ENCODE data around the gene C8B. TPM values are rescaled to one million over a fixed set of nuclear protein-coding genes. Genes with fewer than 3 reads are reported as not detected.

The C8B gene
- polyA plus RNA-seq, 1 donor from 2014 or later: not detected

GRCh38 chr1:56938646-56939045 lies 27.2 kb downstream of the C8B start:
- no peak for TF ChIP-seq POLR2AphosphoS5 (IDR thresholded peaks at IDR 0.05)
- no peaks in the 10 kb centered on the region for H4K20me1 ChIP-seq (ENCODE audit: insufficient read depth)
- H3K4me3 ChIP-seq (ENCODE audit: low read length): no peak overlapping the region
- H3K4me2 ChIP-seq (ENCODE audit: low read length): no peak overlapping the region
- H3K9me2 ChIP-seq (ENCODE audit: insufficient read depth, low read length): no peaks in the 10 kb centered on the region
- no peaks in the 10 kb centered on the region for H3K9me3 ChIP-seq (ENCODE audit: low read length)
- no peaks in the 10 kb centered on the region for H3F3A ChIP-seq (ENCODE audit: insufficient read depth, low read length, poor library complexity, severe bottlenecking)
- H3K36me3 ChIP-seq (ENCODE audit: insufficient read depth, low read length): no peaks in the 10 kb centered on the region
- no peaks in the 10 kb centered on the region for H3K79me2 ChIP-seq (replicated peaks; ENCODE audit: insufficient read depth, low read length)
- no peak overlapping the region for H2AFZ ChIP-seq (ENCODE audit: low read depth, low read length)
- no peak overlapping the region for H3K27ac ChIP-seq (ENCODE audit: low read length)
- H3K9ac ChIP-seq (ENCODE audit: low read length): no peak overlapping the region
- no peaks in the 10 kb centered on the region for H3K27me3 ChIP-seq (ENCODE audit: insufficient read depth, low read depth, low read length)

GRCh38 chr1:56934430-56935060 lies 31.3 kb downstream of the C8B start:
- Histone ChIP-seq H3K9ac (ENCODE audit: low read length) (no peak overlapping the region), H3K9me2 (ENCODE audit: insufficient read depth, low read length) (no peaks in the 10 kb centered on the region), H3K27ac (ENCODE audit: low read length) (peak overlapping the region; percentile 44), H3K27me3 (ENCODE audit: insufficient read depth, low read depth, low read length) (no peaks in the 10 kb centered on the region), H4K20me1 (ENCODE audit: insufficient read depth) (no peaks in the 10 kb centered on the region), H3K9me3 (ENCODE audit: low read length) (no peaks in the 10 kb centered on the region), H3K4me2 (ENCODE audit: low read length) (no peak overlapping the region), H2AFZ (ENCODE audit: low read depth, low read length) (no peak overlapping the region), H3K36me3 (ENCODE audit: insufficient read depth, low read length) (no peaks in the 10 kb centered on the region), H3K79me2 (replicated peaks; ENCODE audit: insufficient read depth, low read length) (no peaks in the 10 kb centered on the region), H3K4me3 (ENCODE audit: low read length) (no peak overlapping the region), H3F3A (ENCODE audit: insufficient read depth, low read length, poor library complexity, severe bottlenecking) (no peaks in the 10 kb centered on the region)
- TF ChIP-seq CTCF (IDR thresholded peaks at IDR 0.05; ENCODE audit: poor library complexity, severe bottlenecking) (no peak), EP300 (conservative IDR thresholded peaks at IDR 0.05; ENCODE audit: poor library complexity, severe bottlenecking) (peak; percentile 42), POLR2AphosphoS5 (IDR thresholded peaks at IDR 0.05) (peak; percentile 31), REST (IDR thresholded peaks at IDR 0.05; ENCODE audit: borderline replicate concordance) (no peak)

- H3K79me2 ChIP-seq (replicated peaks; ENCODE audit: insufficient read depth, low read length): no peaks in the 10 kb centered on the region
- H4K20me1 ChIP-seq (ENCODE audit: insufficient read depth): no peaks in the 10 kb centered on the region
- no peaks in the 10 kb centered on the region for H3K9me2 ChIP-seq (ENCODE audit: insufficient read depth, low read length)
- H3K36me3 ChIP-seq (ENCODE audit: insufficient read depth, low read length): no peaks in the 10 kb centered on the region
- H3K9me3 ChIP-seq (ENCODE audit: low read length): no peaks in the 10 kb centered on the region
- no peak overlapping the region for H3K4me2 ChIP-seq (ENCODE audit: low read length)
- no peaks in the 10 kb centered on the region for H3F3A ChIP-seq (ENCODE audit: insufficient read depth, low read length, poor library complexity, severe bottlenecking)
- no peak overlapping the region for H3K9ac ChIP-seq (ENCODE audit: low read length)
- H3K27ac ChIP-seq (ENCODE audit: low read length): no peak overlapping the region
- no peaks in the 10 kb centered on the region for H3K27me3 ChIP-seq (ENCODE audit: insufficient read depth, low read depth, low read length)
- no peak overlapping the region for H2AFZ ChIP-seq (ENCODE audit: low read depth, low read length)
- TF ChIP-seq MXI1 (conservative IDR thresholded peaks at IDR 0.05; ENCODE audit: poor library complexity, severe bottlenecking) (no peak), EZH2 (IDR thresholded peaks at IDR 0.05; ENCODE audit: borderline replicate concordance, insufficient read depth, low read length, poor library complexity, severe bottlenecking) (no peak), RAD21 (conservative IDR thresholded peaks at IDR 0.05) (no peak), EP300 (conservative IDR thresholded peaks at IDR 0.05; ENCODE audit: poor library complexity, severe bottlenecking) (no peak), TAF1 (IDR thresholded peaks at IDR 0.05; ENCODE audit: low read depth) (no peak), REST (IDR thresholded peaks at IDR 0.05; ENCODE audit: borderline replicate concordance) (no peak), CTCF (IDR thresholded peaks at IDR 0.05; ENCODE audit: poor library complexity, severe bottlenecking) (no peak), SMC3 (conservative IDR thresholded peaks at IDR 0.05; ENCODE audit: poor library complexity) (no peak)
- no peak overlapping the region for H3K4me3 ChIP-seq (ENCODE audit: low read length)
These were observed 32.2 kb downstream of the C8B start for GRCh38 chr1:56933606-56934005.
